Stimulated activated CD8-positive, alpha-beta memory T cell treated with anti-CD3 and anti-CD28 coated beads, Interleukin-4, amount 100 ng/mL, for 48 hours (primary cell): Measurements from ENCODE around the gene CUBN.

Experiments used
- DNase-seq: peaks from one replicate; pipeline ENCODE4 v3.0.0-alpha.2; 2020

CUBN gene

DNA sequence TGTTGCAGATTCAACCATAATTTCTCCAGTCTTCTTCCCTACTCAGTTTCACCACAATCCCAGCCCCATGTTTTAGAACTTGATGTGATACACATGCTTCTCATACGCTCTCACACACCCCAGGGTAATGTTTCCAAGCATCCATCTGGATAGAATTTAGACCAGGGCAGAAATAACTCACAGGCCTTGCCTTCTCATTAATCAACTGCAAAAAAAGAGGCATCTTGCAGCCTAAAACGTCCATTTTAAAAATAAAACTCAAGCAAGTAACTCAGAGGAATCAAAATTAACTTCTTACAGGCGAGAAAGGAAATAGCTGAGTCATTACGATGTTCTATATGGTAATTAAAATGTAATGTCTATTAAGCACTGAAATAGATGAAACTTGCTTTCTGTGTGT, 185.2 kb downstream of the CUBN start:
- no peak for DNase-seq

DNA sequence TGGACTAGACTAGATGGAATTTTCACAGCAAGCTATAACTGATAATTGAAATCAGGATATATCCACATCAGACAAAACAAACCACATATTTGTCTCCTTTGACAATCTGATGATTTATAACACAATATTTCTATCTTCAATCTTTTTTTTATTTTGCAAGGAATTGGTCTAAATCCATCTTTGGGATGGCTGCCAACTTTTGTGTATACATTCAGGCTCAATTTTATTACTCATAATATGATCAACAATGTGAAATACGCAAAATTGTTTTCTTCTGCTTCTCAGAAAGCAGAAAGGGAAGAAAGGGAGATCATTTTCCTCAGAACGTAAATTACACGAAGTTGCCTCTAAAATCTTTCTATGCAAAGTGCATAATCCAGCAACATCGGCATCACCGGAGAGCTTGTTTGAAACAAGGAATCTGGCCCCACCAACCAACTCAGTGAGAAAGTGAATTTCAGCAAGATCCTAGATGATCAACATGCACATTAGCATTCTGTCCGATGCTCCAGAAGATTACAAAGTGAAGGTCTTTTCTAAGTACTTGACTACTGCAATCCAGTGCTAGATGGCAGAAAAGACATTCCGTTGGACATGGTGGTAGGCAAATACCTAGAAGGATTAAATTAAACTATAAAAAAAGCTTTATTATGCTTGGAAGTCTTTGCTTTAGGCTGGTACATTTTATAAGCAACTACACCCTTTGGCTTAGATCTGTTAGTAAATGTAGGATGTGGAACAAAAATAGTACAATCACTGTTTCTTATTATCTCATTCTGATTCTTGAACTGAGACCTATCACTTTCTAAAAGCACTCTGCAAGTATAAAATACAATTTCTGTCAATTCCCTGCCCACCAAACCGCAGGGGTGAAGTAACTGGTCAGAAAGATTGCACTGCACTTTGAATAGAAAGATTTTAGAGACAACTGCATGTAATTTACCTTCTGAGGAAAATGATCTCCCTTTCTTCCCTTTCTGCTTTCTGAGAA, 186.0 kb downstream of the CUBN start:
- no peak for DNase-seq

DNA sequence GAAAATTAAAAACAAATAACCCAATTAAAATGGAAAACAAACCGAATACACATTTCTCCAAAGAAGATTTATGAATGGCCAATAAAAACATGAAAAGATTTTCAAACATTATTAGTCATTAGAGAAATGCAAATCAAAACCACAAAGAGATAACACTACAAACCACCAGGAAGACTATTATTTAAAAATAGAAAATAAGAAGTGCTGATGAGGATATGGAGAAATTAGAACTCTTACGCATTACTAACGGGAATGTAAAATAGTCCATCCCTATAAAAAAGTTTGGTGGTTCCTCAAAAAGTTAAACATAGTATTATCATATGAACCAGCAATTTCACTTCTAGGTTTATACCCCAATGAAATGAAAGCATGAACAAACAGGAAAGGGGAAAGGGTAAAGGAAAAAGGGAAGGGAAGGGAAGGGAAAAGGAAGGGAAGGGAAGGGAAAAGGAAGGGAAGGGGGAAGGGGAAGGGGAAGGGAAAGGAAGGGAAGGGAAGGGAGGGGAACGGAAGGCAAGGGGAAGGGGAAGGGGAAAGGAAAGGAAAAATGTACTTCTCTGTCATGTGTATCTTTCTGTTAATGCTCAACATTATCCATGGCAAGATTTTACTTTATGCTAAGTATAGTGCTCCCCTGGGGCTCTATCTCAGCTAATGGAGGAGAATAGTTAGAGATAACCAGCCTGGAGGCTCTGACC, 187.1 kb downstream of the CUBN start:
- DNase-seq, result no peak

DNA sequence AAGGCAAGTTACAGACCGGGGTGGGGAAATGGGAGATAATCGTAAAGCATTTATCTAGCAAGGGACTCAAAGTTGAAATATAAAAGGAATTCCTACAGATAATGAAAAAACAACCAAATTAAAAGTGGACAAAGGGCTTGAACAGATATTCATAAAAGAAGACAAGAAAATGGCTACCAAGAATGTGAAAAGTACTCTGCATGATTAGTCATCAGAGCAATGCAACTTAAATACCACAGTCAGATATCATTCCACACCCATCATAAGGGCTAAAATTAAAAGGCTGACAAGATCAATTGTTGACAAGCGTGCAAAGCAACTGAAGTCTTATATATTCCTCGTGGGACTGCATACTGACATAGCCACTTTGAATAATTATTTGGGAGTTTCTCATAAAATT, 187.7 kb downstream of the CUBN start:
- DNase-seq, result no peak

DNA sequence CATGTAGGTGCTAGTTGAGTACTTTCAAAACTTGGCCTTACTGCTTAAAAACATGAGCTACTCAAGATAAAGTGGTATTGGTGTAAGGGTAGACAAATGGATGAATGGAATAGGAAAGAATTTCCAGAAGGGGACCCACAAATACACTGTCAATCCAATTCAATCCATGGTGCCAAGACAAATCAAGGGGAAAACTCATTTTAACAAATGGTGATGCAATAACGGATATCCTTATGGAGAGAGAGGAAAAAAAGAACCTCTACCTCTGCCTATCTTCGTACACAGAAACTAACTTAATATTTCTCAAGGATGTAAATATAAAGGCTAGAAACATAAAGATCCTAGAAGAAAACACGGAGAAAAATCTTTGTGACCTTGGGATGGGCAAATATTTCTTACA, 188.5 kb downstream of the CUBN start:
- DNase-seq, result no peak

DNA sequence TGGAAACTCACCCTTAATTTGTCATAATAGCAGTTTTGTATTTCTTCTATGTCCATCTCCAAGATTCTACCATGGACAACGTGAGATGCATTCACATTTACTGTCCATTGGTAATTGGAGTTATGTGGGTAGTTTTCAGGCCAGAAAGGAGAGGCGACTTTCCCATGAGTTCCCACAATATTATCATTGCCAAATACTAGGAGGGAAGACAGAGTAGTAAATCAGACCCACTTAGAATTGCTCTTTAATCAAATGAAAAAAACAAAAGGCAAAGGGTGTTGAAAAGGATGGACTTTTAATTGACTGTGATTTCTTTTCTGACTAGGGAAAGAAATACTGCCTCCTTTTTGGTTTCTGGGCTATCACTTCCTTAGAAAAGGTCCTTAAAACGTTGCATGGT, 190.7 kb downstream of the CUBN start:
- DNase-seq, result no peak

DNA sequence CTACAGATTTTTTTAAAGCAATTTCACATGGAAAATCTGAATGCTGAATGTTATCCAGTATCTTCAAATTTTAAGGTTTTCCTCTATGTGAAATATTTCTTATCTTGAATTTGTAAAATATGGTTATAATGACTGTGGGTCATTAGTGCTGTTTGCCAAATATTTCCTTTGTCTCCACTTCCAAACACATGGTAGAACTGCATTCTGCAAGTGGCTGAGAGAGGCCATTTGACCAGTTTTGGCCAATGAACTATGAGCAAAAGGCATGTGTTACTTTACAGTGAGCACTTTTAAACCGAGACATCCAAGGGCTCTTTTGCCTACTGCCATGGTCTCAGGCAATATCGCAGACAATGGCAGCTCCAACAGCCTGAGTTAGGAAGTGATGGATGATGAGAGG, 195.2 kb downstream of the CUBN start:
- no peak for DNase-seq

DNA sequence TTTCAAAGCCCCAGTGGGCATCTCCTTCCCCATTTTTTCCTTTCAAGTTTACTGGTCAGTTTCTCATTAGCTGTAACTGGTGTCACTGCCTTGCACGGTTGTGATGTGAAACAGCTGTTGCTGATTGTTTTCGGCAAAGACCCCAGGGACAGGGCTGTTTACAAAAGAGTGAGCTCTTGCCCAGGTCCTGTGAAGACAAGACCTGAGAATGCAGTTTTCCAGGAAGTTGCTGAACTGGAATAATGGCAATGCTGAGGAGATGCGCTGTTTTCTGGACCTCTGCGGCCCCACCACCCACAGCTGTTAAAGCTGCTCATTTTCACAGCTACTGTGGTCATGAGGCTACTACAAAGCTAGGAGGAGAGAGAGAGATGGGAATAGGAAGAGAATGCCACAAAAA, 195.8 kb downstream of the CUBN start:
- no peak for DNase-seq

DNA sequence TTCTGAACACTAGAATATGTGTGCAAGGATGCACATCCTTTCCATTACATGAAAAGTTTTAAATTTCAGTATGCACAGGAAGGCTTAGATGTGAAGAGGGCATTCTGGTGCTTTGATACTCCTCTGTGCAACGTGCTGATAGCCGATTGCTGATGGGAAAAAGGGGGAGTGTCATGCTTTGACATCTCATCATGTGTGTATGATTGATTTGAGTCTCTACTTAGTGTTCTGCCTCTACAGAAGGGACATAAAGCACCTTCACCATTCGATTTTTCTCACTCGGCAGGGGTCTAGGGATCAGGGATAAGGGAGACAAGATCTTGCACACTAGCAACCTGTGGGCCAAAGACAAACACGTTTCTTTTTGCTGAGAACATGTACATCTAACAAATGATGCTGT, 197.7 kb downstream of the CUBN start:
- DNase-seq, result no peak

DNA sequence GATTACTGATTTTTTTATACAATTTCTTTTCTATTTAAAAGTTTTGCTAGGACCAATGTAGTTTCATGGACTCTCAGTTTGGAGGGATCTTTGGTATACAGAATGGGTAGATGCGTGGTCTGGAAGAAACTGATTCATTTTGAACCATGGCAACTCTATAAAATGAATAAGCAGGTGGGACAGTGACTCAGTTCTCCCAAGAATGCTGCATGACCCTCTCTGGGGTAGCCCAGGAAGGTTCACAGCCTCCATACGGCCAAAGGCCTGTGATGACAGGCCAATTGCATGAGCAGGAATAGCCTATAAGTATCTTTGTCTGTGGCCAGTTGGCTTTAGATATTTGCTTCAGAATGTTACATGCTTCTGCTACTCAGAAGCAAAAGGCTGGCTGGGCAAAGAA, 199.1 kb downstream of the CUBN start:
- DNase-seq, result no peak

DNA sequence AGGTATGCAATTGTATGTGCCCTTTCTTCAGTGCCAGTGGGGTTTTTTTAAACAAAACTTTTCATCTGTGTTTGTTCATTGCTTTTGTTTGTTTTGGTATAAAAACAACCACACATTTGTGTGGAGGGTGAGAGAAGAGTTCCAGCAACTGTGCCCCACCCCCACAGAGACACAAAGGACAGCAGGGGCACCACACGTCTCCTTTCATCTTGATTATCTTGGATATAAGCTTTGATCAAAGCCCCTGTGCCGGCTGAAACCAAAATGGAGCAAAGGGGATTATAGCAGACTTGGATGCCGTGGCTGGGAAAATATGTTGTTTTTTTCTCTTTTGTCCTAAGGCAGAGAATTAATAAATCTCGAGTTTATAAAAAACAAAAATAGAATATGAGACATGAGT, 200.5 kb downstream of the CUBN start:
- DNase-seq, result no peak

DNA sequence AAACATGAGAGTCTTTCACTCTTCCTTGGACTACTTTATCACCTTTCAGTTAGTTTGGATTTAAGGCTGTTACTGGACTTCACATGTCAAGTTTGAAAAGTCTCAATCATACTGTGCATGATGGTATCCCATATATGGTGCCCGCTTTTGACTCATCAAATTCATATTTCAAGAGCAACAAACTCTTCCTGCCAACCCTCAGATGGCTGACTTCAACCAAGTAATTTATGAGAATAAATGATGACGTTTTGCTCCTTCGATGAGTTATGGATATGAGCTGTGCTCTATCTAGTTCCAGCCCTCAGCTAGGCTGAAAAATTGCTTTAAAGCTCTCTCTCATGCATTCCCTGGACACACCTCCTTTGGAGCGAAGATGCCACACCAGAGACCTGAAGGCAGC, 202.1 kb downstream of the CUBN start:
- DNase-seq, result no peak

DNA sequence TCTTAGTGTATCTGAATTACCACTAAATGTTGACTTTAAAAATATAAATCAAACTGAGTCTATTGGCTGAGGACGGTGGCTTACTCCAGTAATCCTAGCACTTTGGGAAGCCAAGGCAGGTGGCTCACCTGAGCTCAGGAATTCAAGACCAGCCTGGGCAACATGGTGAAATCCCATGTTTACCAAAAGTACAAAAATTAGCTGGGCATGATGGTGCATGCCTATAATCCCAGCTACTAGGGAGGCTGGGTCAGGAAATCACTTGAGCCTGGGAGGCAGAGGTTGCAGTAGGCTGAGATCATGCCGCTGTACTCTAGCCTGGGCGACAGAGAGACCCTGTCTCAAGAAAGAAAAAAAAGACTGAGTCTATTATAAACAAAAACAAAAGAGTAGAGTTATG, 205.9 kb downstream of the CUBN start:
- DNase-seq, result no peak

DNA sequence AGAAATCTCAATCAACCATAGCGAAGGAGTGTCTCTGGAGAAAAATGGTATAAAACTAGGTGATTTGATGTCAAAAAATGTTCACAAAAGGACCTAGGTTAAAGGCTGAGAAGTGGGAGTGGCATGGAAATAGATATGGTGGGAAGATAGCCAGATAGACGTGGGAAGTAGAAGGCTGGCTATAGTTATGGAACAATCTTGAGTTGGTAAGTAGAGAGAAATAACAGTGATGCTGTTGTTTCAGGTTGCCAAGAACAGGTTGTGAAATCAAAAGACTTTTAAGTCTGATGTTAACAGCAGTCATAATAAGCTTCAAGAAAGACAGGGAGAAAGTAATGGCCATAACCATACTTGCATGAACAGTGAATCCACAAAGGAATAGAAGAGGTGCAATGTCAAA, 206.3 kb downstream of the CUBN start:
- DNase-seq, result no peak

DNA sequence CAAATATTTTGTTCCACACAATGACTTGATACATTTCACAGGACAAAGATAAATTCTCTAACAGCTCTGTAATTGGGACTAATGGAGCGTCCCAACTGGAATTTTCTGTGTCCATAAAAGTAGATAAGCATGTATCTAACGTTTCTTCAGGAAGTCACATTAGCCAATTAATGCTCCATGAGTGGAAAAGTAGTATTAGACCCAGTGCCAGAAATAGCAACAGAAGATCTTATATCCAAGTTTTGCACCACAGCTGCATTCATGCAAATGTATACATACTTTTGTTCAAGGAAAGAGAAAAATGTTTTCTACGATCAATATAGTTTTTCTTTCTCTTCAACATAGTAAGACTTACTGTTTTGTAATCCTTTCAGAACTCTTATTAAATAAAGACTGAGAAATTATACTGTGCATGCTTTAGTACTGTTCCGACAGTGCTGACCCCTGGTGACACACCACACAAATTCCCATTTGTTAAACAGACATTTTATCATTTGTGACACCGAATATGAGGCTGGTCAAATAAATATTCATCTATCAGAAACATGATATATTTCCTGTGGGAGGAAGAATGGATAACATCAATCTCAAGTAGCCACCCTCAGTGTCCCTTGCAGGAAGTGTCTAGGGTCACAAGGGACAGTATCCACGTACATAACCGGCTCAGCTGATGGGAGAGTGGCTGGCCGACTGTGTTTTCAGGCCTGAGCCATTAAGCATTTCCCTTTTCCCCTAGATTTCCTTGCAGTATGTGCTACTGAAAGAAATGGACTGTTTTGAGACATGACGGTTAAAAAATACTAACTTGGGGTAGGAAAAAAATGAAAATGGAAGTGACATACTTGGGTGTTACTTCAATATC, 210.3 kb downstream of the CUBN start:
- DNase-seq, result no peak

DNA sequence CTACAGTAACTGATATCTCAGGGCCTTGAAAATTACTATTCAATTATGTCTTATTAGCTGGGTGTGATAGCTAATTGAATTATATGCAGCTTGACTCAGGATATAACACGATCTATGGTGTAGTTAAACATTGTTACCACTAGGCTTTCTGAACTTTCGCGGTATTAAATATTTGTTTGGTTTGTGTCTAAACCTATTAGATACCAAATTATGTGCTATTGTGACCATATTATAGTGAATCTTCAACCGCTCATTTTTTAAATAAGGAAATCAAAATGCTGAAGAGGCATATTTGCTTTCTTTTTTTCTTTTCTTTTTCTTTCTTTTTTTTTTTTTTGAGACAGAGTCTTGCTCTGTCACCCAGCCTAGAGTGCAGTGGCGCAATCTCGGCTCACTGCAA, 213.1 kb downstream of the CUBN start:
- DNase-seq, result no peak

DNA sequence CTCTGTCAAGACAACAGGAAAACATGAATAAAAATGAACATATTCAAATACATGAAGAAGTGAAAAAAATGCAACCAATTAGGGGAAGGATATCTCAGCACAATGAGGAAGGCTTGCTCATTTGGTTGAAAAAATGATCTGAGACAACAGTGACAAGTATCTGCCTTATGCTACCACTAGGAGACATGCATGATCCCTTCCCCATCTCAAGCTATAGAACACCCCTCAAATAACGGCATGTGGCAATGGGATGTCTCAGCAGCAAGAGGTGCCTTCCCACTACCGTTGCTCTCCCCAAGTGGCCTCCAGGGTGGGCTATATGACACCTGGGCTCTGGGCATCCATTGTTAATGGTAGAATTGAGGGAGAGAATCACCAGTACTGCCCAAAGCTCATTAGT, 214.3 kb downstream of the CUBN start:
- no peak for DNase-seq

DNA sequence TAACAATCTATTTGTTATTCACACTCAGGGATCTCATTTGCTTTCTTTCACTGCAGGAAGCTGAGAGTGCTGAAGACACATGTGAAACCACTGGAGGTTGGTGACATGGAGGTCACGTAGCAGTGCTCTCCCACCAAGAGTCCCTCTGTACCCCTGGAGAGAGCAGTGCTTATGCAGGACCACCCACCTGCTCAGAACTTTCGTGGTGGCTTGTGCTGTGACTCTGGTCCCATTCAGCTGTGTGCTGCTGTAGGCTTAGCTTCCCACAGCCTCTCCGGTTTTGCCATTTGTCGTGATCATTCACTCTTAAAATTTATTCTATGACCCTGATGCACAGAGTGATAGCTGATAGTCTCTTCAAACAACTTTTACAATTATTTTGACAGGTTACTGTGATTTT, 216.3 kb downstream of the CUBN start:
- DNase-seq, result no peak

DNA sequence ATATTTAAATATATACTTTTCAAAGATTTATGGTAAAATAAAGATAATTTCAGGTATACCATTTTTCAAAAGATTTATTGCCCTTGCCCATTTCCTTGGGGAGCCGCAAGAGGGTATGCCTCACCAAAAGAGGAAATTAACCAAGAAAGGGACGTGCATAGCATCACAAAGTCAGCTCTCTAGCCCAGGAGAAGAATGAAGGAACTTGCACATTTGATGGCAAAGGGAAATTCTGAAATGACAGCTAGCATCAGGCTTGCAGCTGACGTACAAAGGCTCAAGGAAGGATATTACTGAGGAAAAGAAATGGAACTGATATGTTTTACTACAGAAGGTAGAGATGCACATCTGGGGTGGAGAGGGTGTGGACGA, 218.8 kb downstream of the CUBN start:
- DNase-seq, result no peak

DNA sequence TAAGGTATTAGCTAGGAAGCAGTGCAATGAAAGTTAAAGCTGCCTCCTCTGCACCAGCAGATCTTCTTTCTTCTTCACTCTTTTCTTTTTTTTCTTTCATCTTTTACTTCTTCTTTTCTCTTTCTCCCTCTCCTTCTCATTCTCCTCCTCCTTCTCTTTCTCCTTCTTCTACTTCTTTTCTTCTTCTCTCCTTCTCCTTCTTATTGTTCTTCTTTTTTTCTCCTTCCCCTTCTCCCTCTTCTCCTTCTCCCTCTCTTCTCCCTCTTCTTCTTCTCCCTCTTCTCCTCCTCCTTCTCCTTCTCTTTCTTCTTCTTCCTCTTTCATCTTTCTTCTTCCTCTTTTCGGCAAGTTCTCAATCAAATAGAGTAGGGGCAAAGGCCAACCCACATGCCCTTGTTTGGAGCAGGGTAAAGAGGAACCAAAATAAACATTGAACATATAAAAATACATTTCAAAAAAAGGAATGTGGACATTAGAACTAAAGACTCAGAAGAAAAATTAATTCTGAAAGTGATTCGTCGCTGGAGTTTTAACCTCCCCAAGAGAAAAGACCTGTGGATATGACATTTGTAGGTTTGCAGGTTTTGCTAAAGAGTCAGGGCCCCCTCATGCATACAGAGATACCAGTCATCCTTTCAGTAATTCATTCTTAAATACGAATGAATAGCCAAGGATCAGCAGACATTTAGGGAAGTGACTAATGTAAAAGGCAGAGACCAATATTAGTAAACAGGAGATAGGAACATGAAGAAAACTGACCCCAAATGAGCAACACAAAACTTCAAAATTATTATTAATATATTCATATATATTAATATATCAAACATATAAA, 219.4 kb downstream of the CUBN start:
- no peak for DNase-seq

DNA sequence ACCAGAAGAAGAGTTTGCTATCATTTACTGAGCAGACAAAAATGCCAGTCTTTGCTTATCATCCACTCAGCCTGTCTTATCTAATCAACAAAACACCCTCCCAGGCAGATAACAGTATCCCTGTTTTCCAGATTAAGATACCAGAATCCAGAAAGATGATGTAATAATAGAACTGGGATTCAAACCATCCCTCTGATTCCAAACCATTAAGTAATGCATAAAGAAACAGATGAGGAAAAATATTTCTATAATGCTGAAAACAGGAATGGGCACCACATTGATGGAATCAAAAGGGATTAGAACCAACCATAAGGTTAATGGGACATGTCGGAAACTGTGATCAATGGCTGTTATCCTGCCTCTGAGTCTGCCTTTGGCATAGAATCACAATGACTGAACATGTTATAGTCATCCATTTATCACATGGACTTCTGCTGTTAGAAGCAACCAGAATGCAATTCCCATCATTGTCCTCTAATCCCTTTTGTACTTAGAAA, 220.3 kb downstream of the CUBN start:
- DNase-seq, result no peak

DNA sequence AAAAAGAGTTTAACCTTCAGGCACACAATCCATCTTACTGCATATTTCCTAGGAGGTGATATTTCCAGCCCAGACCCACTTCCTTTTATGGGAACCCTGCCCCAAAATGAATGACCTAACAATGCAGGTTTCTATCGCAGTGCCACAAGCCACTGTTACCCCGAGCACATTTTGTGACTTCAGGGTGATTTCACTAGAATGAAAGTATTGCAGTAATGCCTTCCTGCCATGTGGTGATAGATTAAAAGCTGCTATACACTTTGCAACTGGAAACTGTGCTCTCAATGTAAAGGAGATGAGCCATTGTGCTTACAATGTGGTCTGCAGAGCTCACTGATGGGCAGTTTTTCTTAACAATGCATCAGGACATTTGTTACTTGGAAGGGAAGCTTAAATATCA, 221.9 kb downstream of the CUBN start:
- no peak for DNase-seq
